ENCODE results near the gene PDZRN3. TPM values are rescaled to one million over a fixed set of nuclear protein-coding genes. Genes with fewer than 3 reads are reported as not detected.

The PDZRN3 gene
- total RNA-seq, 4 donors from 2014 or later, result 227 to 305 (median 265) TPM

DNA sequence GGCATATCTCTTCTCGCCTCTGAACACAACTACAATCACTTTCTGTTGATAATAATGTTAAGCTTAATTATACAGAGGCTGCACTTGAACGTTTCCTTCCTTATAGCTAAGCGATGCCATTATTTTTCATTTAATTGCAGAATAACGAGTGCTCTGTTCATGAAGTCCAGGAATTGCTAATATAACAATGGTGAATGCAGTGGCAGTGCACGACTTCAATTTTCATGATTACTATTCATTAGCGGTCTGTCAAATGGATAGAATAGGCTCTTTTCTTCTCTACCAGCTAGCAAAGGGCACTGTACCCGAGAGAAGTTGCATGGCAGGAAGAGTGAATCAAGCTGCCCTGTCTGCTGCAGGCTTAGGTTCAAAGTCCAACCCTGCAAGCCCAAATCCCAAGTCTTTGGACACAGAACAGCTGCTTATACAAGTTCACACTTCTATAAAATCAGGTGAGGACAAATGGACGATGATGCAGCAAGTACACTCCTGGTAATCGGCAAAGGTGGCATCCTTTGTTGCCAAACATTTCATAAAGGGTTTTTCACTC lies 75.6 kb downstream of the PDZRN3 start:
- peak overlapping the region in 3 of 4 donors; percentile 26 to 78 (median 76) for H3K27ac ChIP-seq
- no peaks in the 10 kb centered on the region for H3K9me3 ChIP-seq
- no peak overlapping the region for H3K4me3 ChIP-seq
- ATAC-seq, result no peak
- no peaks in the 10 kb centered on the region for H3K27me3 ChIP-seq
- 61 to 78% methylated on average over 8 to 9 of the region's 9 CpGs for WGBS, 2 donors (ENCODE audit: low coverage in 1 of 2)
- no peaks in the 10 kb centered on the region for H3K36me3 ChIP-seq
- peaks cover 10 to 80% (median 12%) of the 10 kb centered on the region in 3 donors for H3K4me1 ChIP-seq
- no peak for TF ChIP-seq POLR2A (IDR thresholded peaks at IDR 0.05)
- TF ChIP-seq POLR2AphosphoS5 (IDR thresholded peaks at IDR 0.05), result no peak
- no peak for TF ChIP-seq EP300 (IDR thresholded peaks at IDR 0.05)
- no peak for TF ChIP-seq CTCF (IDR thresholded peaks at IDR 0.05)

GRCh38 chr3:73548436-73548835 lies 76.3 kb downstream of the PDZRN3 start:
- H3K4me1 ChIP-seq, result peaks cover 11 to 87% (median 12%) of the 10 kb centered on the region in 3 donors

GRCh38 chr3:73547427-73548248 lies 77.1 kb downstream of the PDZRN3 start:
- Histone ChIP-seq H3K4me3 (no peak overlapping the region), H3K36me3 (no peaks in the 10 kb centered on the region), H3K4me1 (peaks cover 12 to 90% (median 16%) of the 10 kb centered on the region in 3 donors), H3K9me3 (no peaks in the 10 kb centered on the region), H3K27ac (peak overlapping the region; percentile 40 to 78 (median 69)), H3K27me3 (no peaks in the 10 kb centered on the region)
- no peak for TF ChIP-seq POLR2A (IDR thresholded peaks at IDR 0.05)
- TF ChIP-seq POLR2AphosphoS5 (IDR thresholded peaks at IDR 0.05), result no peak
- TF ChIP-seq CTCF (IDR thresholded peaks at IDR 0.05), result no peak
- TF ChIP-seq EP300 (IDR thresholded peaks at IDR 0.05), result no peak
- 44 to 58% methylated on average over 7 to 11 of the region's 11 CpGs for WGBS, 2 donors (ENCODE audit: low coverage in 1 of 2)
- ATAC-seq, result no peak

More at GRCh38 chr3:73548436-73548835, 76.3 kb downstream of the PDZRN3 start:
- no peaks in the 10 kb centered on the region for H3K27me3 ChIP-seq
- H3K27ac ChIP-seq, result peak overlapping the region; percentile 26 to 78 (median 69)
- WGBS, 2 donors (ENCODE audit: low coverage in 1 of 2), result 52 to 69% methylated on average over 2 to 3 of the region's 3 CpGs
- ATAC-seq, result no peak
- H3K9me3 ChIP-seq, result no peaks in the 10 kb centered on the region
- no peak for TF ChIP-seq POLR2A (IDR thresholded peaks at IDR 0.05)
- no peak for TF ChIP-seq POLR2AphosphoS5 (IDR thresholded peaks at IDR 0.05)
- no peak for TF ChIP-seq CTCF (IDR thresholded peaks at IDR 0.05)
- no peak for TF ChIP-seq EP300 (IDR thresholded peaks at IDR 0.05)
- no peak overlapping the region for H3K4me3 ChIP-seq
- no peaks in the 10 kb centered on the region for H3K36me3 ChIP-seq

DNA sequence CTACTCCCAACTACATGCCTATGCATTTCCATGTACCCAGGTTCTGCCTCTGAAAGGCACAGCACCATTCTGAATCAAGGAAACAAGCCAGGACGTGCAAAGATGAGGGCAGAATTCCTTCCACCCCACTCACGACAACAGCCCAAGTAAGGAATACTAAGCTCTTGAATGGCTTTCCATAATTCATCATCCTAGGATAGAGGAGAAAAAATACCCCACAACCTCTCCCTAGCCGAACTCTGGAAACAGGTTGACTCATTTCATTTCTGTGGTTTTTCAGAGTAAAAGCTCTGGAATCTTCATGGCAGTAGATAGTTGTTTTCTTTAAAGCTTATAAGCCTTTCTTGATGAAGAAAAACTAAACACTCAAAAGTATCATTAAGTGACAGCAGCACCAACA lies 77.8 kb downstream of the PDZRN3 start:
- peaks cover 12 to 90% (median 18%) of the 10 kb centered on the region in 3 donors for H3K4me1 ChIP-seq

More for the DNA sequence above, 77.8 kb downstream of the PDZRN3 start:
- Histone ChIP-seq H3K27ac (peak overlapping the region; percentile 40 to 78 (median 69)), H3K4me3 (no peak overlapping the region), H3K9me3 (no peaks in the 10 kb centered on the region), H3K27me3 (no peaks in the 10 kb centered on the region), H3K36me3 (no peaks in the 10 kb centered on the region)
- TF ChIP-seq EP300 (IDR thresholded peaks at IDR 0.05) (no peak), CTCF (IDR thresholded peaks at IDR 0.05) (no peak), POLR2A (IDR thresholded peaks at IDR 0.05) (no peak), POLR2AphosphoS5 (IDR thresholded peaks at IDR 0.05) (peak; percentile 49)
- ATAC-seq, result peak; percentile 42
- 0 to 22% methylated on average over 2 to 3 of the region's 3 CpGs for WGBS, 2 donors (ENCODE audit: low coverage in 1 of 2)
